GM18861 (cell line): ENCODE measurements around the gene LYRM2.

Source experiments
- ATAC-seq: cut with Tn5 transposase; IDR thresholded peaks from one replicate; pipeline ENCODE4 v1.9.1; 2021; ENCODE audit not compliant: unreplicated experiment

The LYRM2 gene

DNA sequence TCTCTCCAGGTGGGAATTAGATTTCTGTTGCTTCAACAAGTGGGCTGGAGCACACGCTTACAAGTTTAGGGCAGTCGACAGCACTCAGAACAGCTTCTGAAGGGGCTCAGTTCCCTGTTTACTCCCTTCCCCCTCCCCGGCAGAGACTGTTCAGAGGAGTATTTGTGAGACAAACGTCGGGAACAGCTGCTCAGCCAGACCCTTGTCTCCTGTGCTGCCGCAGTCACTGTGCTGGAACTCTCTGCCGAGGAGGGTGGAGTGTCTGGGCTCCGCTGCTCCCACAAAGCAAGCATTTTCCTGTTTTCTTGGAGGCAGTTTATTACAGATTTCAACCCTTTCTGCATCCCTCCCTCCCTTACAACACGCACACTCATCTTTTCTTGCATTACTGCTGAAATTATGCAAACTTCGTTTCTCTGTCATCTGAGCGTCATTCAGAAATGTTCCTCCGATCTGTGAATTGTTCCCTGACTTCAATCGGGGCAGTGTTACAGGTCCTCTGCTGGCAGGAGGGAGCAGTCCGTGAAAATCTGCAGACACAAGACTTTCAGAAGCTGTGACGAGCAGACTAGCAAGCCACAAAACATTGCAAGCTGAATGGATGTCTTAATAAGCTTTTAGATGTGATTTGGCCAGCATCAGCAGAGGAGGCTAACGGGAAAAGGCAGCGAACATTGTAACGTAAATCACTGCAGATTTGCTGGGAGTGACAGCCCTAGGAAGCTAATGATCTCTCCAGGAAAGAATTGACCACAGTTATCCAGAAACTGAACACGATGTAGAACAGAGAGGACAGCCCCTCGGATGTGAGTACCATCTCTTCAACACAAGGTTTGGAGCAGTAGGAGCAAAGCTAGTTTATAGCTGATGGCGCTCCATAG, 76.2 kb downstream of the LYRM2 start:
- ATAC-seq, result no peak

DNA sequence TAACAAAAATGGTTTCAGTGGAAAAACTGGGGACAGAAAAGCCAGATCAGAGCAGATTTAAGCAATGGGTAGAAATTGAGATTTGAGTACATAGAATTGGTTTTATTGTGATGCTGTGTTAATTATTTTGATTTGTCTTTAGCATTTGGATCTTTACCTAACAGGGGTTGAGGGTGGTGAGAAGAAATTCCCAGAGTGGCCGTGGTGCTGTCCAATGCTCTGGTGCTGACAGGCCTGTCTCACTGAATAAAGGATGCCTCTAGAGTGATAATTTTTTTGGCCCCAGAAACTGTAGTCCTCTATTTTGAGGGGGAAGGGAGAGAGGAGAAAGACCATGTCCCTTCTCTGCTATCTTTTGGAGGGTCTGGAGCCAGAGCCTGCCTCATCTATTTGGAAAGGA, 79.1 kb downstream of the LYRM2 start:
- ATAC-seq, result no peak

DNA sequence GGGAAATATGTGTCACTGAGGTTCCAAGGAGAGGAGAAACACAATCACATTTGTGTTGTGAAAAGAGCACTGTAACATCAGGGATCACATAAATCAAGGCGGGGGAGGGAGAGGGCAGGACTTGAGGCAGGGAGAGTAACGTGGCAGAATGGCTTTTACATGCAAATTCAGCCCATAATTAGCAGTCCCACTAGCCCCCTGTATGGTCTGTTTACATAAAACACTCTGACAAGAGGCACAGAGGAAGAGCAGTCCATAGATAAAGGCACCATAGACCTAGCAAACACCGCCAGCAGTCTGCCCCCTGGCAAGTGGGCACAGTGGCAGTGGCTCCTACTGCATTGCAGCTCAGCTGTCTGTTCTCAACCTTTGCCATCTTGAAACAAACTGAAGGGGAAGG, 82.7 kb downstream of the LYRM2 start:
- ATAC-seq, result no peak

DNA sequence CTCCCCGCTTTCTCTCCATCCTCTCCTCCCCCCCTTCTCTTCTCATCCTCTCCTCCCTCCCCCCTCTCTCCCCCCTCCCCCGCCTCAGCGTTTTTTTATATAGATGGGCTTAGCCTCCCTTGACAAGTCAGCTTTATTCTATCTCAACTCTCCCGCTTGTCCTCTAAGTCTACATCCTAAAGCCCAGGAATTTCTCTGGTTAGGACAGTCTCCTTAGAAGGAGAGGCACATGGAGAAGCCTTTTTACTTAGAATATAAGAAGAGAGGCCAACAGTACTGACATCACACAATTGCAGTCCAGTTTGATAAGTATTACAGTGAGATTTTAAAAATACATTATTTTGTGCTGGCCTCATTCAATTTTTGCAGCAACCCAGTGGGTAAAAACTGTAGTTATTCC, 83.5 kb downstream of the LYRM2 start:
- no peak for ATAC-seq

DNA sequence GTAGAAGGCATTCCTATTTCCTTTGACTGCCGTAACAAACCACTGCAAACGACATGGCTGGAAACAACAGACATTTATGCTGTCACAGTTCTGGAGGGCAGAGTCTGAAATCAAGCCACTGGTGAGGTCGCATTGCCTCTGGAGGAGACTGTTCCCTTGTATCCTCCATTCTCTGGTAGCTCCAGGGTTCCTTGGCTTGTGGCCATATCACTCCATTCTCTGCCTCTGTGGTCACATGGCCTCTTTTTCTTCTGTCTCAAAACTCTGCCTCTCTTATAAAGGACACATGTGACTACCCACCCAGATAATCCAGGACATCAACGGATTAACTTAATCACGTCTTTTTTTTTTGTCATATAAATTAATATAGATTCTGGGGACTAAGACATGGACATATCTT, 84.4 kb downstream of the LYRM2 start:
- no peak for ATAC-seq

DNA sequence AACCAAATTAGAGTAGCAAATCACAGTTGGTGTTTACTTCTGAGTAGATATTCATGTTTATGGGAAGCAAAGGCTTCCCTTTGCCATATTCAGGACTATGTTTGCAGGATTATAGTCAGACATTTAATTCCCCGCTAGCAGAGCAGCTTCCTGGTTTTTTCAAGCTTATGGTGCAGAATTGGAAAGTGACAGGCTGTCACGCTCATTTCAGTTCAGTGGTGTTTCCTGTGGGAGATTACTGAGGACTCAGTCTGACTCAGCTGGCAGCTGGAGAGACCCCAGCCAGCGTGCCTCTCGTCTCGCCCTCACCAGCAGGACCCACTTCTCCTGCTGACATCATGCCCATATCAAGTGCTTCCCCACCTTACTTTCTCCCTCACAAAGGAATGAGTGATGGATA, 85.1 kb downstream of the LYRM2 start:
- ATAC-seq, result no peak

DNA sequence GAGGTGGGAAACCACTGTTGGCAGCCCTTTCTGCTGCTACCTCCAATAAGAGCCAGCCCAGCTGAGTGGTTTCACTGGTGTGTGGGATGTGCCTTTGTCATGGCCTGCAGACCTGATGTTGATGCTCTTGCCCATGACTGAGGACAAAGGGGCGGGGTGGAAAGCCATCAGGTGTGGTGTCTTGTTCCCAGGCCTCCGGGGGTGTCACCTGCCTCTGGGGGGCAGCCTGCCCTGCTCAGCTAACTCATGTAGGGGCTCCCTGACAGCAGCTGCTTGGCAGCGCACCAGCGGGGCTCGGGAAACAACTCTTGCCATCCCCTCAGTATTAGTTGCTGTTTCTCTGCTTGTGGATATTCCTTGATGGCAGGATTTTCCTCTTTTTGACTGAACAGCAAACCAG, 91.3 kb downstream of the LYRM2 start:
- no peak for ATAC-seq

DNA sequence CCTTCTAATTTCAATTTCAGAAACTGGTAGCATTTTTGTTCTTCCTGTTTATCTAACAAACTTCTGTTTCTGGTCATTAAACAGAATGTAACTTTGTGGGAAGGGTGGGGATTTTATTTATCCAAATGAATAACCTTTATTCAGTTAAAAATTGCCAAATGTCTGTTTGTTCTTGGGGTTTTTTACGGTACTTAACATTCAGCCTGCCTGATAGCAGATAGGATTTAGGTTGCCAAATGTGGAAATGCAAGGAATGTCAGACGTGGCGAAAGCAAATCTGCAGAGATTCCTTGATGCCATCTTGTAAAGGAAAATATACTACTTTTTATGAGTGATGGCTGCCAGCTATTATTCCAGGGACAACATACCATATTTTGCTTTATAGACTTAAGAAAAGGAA, 95.7 kb downstream of the LYRM2 start:
- peak; percentile 9 for ATAC-seq

DNA sequence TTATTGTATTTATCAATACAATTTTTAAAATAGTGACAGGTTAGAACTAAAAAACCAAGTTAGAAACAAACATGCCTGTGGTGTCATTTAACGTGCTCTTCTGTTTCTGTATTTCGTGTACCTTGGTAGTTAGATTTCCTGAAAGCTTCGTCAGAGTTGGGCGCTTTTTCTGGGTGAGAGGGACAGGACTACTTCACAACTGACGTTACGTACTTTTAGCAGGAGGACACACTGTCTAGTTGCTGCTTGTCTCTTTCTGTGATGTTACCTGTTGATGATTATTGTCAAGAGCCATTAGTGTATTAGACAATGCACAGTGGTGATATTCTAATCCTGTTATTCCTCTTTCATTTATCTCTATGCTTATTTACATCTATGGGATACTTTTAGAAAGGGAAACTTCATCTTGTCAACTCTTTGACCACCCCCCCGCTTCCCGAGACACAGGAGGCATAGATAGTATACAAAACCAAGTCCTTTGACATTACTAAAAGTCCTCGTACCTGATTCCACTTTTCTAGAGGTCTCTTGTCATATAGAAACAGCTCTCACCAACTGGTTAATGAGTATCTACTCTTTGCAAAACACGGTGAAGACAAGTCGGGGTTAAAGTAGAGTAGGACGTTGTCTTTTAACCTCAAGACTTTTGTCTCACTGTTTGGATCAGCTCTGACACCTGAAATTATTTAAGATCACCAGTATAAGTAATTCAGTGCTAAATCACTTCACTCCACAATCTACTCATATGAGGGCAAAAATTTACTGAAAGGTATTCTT, 96.3 kb downstream of the LYRM2 start:
- ATAC-seq, result peak; percentile 95

DNA sequence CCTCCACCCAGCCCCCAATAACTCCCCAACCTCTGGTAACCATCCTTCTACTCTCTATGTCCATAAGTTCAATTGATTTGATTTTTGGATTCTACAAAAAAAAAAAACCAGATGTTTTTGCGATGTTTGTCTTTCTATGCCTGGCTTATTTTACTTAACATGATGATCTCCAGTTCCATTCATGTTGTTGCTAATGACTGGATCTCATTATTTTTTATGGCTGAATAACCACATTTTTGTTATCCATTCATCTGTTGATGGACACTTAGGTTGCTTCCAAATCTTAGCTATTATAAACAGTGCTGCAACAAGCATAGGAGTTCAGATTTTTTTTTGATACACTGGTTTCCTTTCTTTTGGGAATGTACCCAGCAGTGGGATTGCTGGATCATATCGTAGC, 98.8 kb downstream of the LYRM2 start:
- no peak for ATAC-seq

DNA sequence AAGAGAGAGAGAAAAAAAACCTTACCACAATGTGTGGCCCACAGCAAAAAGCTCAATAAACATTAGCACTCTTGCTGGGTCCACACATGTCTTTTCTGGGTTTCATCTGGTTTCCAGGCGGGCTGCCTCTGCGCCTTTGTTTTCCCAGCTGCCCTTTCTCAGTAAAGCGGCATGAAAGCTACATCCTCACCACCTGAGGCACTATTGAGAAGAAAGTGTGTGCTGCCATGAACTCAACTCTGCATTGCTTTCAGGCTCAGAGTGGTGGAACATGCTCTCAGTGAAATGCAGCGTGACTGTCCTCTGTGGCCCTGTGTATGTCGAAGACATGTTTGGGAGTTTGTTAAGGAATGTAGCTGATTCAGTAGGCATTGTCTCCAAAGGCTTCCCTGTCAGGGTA, 102.3 kb downstream of the LYRM2 start:
- no peak for ATAC-seq

DNA sequence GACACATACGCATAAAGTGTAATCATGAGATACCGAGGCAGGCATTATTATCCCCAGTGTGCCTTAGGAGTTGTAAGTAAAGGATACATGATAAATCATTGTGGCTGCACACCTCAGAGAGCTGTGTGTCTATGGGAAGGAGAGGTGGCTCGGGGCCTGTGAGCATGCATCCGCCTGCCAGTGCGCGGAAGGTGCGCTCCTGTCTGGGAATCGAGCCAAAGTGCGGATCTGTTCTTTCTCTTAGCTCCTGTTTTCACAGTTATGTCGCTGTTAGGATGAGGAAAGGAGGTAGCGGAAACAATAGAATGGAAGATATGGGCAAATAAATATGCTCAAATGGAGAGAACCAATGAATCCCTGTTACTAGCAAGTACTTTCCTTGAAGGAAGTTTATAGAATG, 107.6 kb downstream of the LYRM2 start:
- ATAC-seq, result no peak

DNA sequence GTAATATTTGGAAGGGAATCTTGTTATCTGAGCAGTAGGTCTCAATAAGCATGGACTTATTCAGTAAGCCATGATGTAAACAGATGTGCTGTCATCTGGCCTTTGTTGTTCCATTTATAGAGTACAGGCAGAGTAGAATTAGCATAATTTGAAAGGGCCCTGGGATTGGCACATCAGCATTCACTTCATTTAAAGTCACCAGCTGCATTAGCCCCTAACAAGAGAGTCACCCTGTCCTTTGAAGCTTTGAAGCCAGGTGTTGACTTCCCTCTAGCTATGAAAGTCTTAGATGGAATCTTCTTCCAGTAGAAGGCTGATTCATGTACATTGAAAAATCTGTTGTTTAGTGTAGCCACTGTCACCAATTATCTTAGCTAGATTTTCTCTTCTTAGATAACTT, 109.7 kb downstream of the LYRM2 start:
- ATAC-seq, result no peak

DNA sequence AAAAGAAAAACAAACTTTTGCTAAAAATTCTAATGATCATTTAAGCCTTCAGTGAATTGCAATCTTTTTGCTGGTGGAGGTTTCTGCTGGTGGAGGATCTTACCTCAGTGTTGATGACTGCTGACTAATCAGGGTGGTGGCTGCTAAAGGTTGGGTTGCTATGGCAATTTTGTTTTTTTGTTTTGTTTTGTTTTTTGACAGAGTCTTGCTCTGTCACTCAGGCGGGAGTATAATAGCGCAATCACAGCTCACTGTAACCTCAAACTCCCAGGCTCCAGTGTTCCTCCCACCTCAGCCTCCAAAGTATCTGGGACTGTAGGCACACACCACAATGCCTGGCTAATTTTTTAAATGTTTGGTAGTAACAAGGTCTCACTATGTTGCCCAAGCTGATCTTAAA, 110.9 kb downstream of the LYRM2 start:
- no peak for ATAC-seq

DNA sequence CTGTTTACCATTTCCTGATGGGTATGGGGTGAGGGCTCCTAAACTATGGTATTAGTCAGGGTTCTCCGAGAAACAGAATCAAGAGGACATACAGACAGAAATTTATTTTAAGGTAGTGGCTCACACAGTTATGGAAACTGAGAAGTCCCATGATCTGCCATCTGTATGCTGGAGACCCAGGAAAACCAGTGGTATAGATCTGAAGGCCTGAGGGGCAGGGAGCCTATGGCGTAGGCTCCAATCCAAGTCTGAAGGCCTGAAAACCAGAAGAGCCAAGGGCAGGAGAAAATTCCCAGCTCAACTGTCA, 112.0 kb downstream of the LYRM2 start:
- ATAC-seq, result no peak

DNA sequence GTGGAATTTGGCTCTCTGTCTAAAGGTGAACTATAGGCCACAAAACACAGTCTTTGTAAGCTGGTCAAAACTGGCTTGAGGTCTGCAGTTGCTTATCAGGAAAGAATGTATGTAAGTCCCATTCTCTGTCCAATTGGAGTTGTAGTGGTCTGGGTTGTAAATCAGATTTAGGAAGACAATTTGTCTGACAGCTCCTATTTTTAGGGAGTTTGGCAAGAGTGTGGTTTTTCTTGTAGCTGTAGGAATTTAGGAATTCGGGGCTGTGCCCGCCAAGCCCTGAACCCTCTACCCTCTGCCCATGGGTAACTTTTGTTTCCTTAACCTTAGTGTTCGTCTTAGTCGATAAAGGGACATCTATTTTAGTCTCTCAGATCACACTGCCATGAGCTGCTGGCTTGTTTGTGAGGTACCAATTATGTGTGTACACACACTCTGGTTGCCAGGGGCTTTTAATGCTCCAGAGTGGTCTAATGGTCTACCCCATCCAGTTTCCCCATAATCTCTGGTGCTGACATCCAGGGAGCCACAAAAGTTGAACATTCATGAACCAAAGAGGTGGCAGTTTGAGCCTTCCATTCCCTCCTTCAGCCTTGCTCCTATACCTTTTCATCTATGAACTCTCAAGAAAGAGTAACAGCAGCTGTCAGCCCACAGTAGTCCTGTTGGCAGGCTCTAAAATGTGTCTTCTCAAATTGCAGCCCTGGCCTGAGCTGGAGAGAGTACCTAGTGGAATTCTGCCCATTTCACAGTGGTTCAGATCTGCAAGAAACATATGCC, 112.6 kb downstream of the LYRM2 start:
- ATAC-seq, result no peak

DNA sequence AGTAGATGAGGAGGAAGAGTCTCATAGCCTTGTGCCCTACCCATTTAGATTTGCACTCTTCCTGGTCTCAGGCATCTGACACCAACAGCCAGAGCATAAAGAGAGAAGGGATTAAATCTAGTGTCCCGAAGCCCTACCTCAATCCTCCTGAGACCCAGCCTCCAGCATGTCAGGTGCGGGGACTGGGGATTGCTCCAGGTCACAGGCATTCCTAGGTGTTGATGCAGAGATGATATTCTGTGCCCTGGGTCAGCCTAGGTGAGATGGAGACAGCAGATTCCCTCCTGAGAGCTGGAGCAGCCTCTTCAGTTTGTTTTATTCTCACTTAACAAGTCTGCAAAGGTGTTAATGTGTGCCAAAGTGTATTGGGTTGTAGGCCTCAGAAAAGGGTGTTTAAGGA, 115.8 kb downstream of the LYRM2 start:
- ATAC-seq, result no peak

DNA sequence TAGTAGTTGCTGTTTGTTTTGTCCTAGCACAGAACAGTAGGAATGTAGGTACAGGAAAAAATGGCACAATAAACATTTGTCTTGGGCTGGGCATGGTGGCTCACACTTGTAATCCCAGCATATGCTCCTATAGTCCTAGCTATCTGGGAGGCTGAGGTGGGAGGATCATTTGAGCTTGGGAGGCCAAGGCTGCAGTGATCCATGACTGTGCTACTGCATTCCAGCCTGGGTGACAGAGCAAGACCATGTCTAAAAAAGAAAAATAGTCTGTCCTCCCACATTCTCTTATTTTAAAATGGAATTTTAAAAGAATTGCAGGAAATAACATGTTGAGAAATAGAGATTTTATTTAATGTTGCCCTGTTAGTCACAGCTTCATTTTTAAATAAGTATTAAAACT, 117.8 kb downstream of the LYRM2 start:
- no peak for ATAC-seq

DNA sequence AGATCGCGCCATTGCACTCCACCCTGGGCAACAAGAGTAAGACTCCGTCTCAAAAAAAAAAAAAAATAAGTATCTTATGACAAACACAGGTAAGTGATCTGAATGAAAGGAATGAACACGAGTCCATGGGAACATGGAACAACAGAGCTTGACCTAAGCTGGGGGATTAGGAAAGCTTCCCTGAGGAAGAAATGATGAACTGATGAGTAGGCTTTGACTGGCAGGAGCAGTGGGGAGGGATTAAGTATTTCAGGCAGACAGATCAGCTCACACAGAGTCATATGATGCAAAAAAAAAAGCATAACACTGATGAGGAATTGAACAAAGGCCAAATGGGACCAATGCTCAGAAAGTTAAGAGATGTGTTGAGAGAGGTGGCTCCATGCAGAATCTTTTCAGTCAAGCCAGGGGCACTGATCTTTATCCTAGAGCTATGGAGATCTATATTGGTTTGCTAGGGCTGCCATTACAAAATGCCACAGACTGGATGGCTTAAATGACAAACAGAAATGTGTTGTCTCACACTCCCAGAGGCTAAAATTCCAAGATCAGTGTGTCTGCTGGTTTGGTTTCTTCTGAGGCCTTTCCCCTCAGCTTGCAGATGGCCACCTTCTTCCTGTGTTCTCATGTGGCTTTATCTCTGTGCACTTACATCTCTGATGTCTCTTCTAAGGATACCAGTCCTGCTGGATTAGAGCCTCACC, 120.0 kb downstream of the LYRM2 start:
- ATAC-seq, result no peak
